Neural cell (in vitro differentiated cells): ENCODE data around the gene DGKD.

Source experiments
- EP300 ChIP-seq: fragments of 450-650 bp; conservative IDR thresholded peaks from 2 replicates; pipeline ENCODE4 v1.6.1; 2014; ENCODE audit warnings: antibody characterized with exemption, mild to moderate bottlenecking, moderate library complexity; ENCODE audit not compliant: poor library complexity, severe bottlenecking
- MXI1 ChIP-seq: fragments of 450-650 bp; conservative IDR thresholded peaks from 2 replicates; pipeline ENCODE4 v1.6.1; 2014; ENCODE audit warnings: antibody characterized with exemption, mild to moderate bottlenecking; ENCODE audit not compliant: poor library complexity, severe bottlenecking
- RAD21 ChIP-seq: fragments of 450-650 bp; conservative IDR thresholded peaks from 2 replicates; pipeline ENCODE4 v1.6.1; 2014; ENCODE audit warnings: antibody characterized with exemption, mild to moderate bottlenecking, moderate library complexity
- TF ChIP-seq, protein P1 (sequence below): fragments of 450-650 bp; IDR thresholded peaks from 2 replicates; pipeline ENCODE4 v1.5.1; 2014; ENCODE audit warnings: antibody characterized with exemption, mild to moderate bottlenecking, moderate library complexity; ENCODE audit not compliant: poor library complexity, severe bottlenecking

DNA sequence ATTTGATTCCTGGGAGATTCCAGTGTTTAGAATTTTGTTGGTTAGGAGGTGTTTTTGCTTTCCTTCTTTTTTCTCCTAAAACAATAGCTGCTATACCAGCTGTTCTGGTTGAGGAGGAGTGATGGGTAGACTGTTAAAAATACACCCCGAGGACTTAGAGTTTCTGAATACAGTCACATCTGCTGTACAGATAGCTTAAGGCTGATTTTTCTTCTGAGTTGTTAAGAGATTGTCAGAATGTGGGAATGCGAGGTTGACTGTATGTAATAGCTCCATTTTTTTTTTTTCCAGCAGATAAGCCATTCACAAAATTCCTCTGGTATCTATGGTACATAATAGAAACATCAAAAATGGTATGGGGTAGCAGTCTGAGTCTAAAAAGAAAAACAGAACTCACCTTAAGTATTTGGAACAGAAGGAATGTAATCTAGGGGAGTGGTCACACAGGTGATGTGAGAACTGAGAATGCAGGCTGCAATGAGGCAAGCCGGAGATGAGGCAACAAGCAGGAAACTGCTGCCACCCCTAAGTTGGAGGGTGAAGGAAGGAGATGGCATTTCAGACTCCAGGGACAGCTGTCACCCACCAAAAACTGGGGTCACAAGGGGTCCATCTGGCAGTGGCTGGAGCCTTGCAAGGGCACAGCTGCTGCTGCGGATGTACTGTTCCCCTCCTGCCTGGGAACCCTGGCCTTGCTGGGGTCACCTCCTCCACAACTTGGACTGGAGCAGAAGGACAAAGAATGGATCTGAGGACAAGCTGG, 2.4 kb downstream of the DGKD start:
- TF ChIP-seq, protein P1, sequence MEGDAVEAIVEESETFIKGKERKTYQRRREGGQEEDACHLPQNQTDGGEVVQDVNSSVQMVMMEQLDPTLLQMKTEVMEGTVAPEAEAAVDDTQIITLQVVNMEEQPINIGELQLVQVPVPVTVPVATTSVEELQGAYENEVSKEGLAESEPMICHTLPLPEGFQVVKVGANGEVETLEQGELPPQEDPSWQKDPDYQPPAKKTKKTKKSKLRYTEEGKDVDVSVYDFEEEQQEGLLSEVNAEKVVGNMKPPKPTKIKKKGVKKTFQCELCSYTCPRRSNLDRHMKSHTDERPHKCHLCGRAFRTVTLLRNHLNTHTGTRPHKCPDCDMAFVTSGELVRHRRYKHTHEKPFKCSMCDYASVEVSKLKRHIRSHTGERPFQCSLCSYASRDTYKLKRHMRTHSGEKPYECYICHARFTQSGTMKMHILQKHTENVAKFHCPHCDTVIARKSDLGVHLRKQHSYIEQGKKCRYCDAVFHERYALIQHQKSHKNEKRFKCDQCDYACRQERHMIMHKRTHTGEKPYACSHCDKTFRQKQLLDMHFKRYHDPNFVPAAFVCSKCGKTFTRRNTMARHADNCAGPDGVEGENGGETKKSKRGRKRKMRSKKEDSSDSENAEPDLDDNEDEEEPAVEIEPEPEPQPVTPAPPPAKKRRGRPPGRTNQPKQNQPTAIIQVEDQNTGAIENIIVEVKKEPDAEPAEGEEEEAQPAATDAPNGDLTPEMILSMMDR = no peak
- TF ChIP-seq RAD21 = no peak
- TF ChIP-seq EP300 = no peak
- TF ChIP-seq MXI1 = no peak
